PC-3 (cell line): Measurements from ENCODE around the gene VSX1. TPM values are rescaled to one million over a fixed set of nuclear protein-coding genes. Genes with fewer than 3 reads are reported as not detected.

Source experiments
- ATAC-seq: fragments of 200-7000 bp; cut with Tn5 transposase; 2 replicates; pipeline ENCODE4 v1.9.1; 2020; ENCODE audit warnings: mild to moderate bottlenecking, moderate library complexity
- Bru-seq: library from RNA; stranded (reverse); fragments of 400-500 nt; gene quantifications from one replicate; lab custom pipeline; 2021; lab: Mats Ljungman, UMichigan
- BruChase-seq, 2 experiments: library from RNA; stranded (reverse); fragments of 400-500 nt; gene quantifications; one replicate each; lab custom pipeline; 2021; lab: Mats Ljungman, UMichigan
- BruUV-seq: library from RNA; stranded (reverse); fragments of 400-500 nt; replicated peaks from 2 replicates; lab custom pipeline; 2021; lab: Mats Ljungman, UMichigan
- CTCF ChIA-PET: fragments of 300-600 bp; sonication (Branson Sonifier 250); formaldehyde crosslinking; loops from one replicate; lab custom pipeline; 2022; ENCODE audit warnings: antibody characterized with exemption; lab: Charles Lee
- POLR2A ChIA-PET: fragments of 300-600 bp; sonication (Branson Sonifier 250); formaldehyde crosslinking; loops from one replicate; lab custom pipeline; 2022; ENCODE audit warnings: antibody characterized with exemption; ENCODE audit not compliant: unreplicated experiment; lab: Charles Lee
- DNase-seq: peaks from one replicate; pipeline ENCODE4 v3.0.0-alpha.2; 2015
- H2AFZ ChIP-seq: fragments of 300-600 bp; sonication (generic); 2 replicates; pipeline ENCODE4 v1.6.0; 2016; ENCODE audit warnings: antibody characterized with exemption, low read length
- H3F3A ChIP-seq: fragments of 300-600 bp; sonication (generic); one replicate; pipeline ENCODE4 v1.6.0; 2017; ENCODE audit warnings: antibody characterized with exemption, low read length, control low read depth, mild to moderate bottlenecking; ENCODE audit not compliant: unreplicated experiment
- H3K27ac ChIP-seq: fragments of 300-600 bp; sonication (generic); 2 replicates; pipeline ENCODE4 v1.5.1; 2016; ENCODE audit warnings: mild to moderate bottlenecking, low read length
- H3K27me3 ChIP-seq: fragments of 300-600 bp; sonication (generic); 2 replicates; pipeline ENCODE4 v1.6.1; 2016; ENCODE audit warnings: low read length, mixed read lengths
- H3K36me3 ChIP-seq: fragments of 300-600 bp; sonication (generic); 2 replicates; pipeline ENCODE4 v1.6.1; 2016; ENCODE audit warnings: low read depth, mixed run types, low read length, mixed read lengths
- H3K4me1 ChIP-seq: fragments of 300-600 bp; sonication (generic); 2 replicates; pipeline ENCODE4 v1.5.1; 2016; ENCODE audit warnings: low read length; ENCODE audit not compliant: insufficient read depth
- H3K4me2 ChIP-seq: fragments of 300-600 bp; sonication (generic); 2 replicates; pipeline ENCODE4 v1.6.0; 2016; ENCODE audit warnings: low read length
- H3K4me3 ChIP-seq: fragments of 300-600 bp; sonication (generic); 2 replicates; pipeline ENCODE4 v1.5.1; 2016; ENCODE audit warnings: mild to moderate bottlenecking, low read length, mixed read lengths
- H3K79me2 ChIP-seq: fragments of 300-600 bp; sonication (generic); 2 replicates; pipeline ENCODE4 v1.6.1; 2017; ENCODE audit warnings: low read length, mixed read lengths
- H3K9ac ChIP-seq: fragments of 300-600 bp; sonication (generic); 2 replicates; pipeline ENCODE4 v1.6.0; 2016; ENCODE audit warnings: mild to moderate bottlenecking, low read length
- H3K9me2 ChIP-seq: fragments of 300-600 bp; sonication (generic); replicated peaks from 2 replicates; pipeline ENCODE4 v1.6.1; 2016; ENCODE audit warnings: mixed run types, low read length, mixed read lengths
- H3K9me3 ChIP-seq: fragments of 300-600 bp; sonication (generic); 2 replicates; pipeline ENCODE4 v1.6.1; 2016; ENCODE audit warnings: low read length, mixed read lengths
- H4K20me1 ChIP-seq: fragments of 300-600 bp; sonication (generic); 2 replicates; pipeline ENCODE4 v1.6.1; 2016; ENCODE audit warnings: low read length, mixed read lengths
- CTCF ChIP-seq: fragments of 300-600 bp; sonication (generic); conservative IDR thresholded peaks from 2 replicates; pipeline ENCODE4 v1.5.1; 2017; ENCODE audit warnings: antibody characterized with exemption, low read depth, mild to moderate bottlenecking, low read length
- EZH2 ChIP-seq: fragments of 300-600 bp; sonication (generic); IDR thresholded peaks from one replicate; pipeline ENCODE4 v1.6.1; 2017; ENCODE audit warnings: antibody characterized with exemption, mild to moderate bottlenecking, low read length; ENCODE audit not compliant: unreplicated experiment
- EZH2phosphoT487 ChIP-seq: fragments of 300-600 bp; sonication (generic); IDR thresholded peaks from 2 replicates; pipeline ENCODE4 v1.6.1; 2018; ENCODE audit warnings: mild to moderate bottlenecking, antibody characterized with exemption, low read length, borderline replicate concordance
- intact Hi-C: fragments of 100-400 bp; cut with micrococcal nuclease; formaldehyde crosslinking; loops from 2 replicates; pipeline ENCODE4 v1.9.0; 2023
- long read RNA-seq: library from polyadenylated mRNA; unstranded; transcript quantifications from one replicate; pipeline ENCODE4 v2.0.0, GENCODE V29; 2021; ENCODE audit not compliant: unreplicated experiment
- total RNA-seq: library from RNA; depleted of rRNA; stranded (reverse); fragments of >200 nt; gene quantifications from 2 replicates; pipeline ENCODE4 v1.2.3, GENCODE V29; 2014; rRNA removed

VSX1 gene
- total RNA-seq: not detected in 2 replicates
- percentile 10 among the genes with signal in this experiment for Bru-seq, nascent RNA
- percentile 6 among the genes with signal in this experiment for BruChase-seq, experiment 1, labeled RNA remaining after a 6-hour chase
- BruChase-seq, experiment 2, labeled RNA remaining after a 2-hour chase: not detected
- long read RNA-seq: 0 reads

GRCh38 chr20:25081730-25082497 is at the start of gene VSX1:
TSS of gene VSX1 (minus strand) at chr20:25082141. CDS start at chr20:25082096, 45 bp downstream.
- Histone ChIP-seq H3K4me1 (peaks cover 11% of the 10 kb centered on the region), H3K9me2 (no peaks in the 10 kb centered on the region), H3K36me3 (no peaks in the 10 kb centered on the region), H3K9ac (no peak within 1 kb of the TSS), H3K27ac (no peak within 1 kb of the TSS), H3K9me3 (no peaks in the 10 kb centered on the region), H3K4me3 (no peak within 1 kb of the TSS), H3K27me3 (peaks cover 6% of the 10 kb centered on the region; the same call in 1 of the 2 replicates), H3K79me2 (no peaks in the 10 kb centered on the region), H2AFZ (no peak within 1 kb of the TSS), H3F3A (no peaks in the 10 kb centered on the region), H3K4me2 (no peak within 1 kb of the TSS), H4K20me1 (no peaks in the 10 kb centered on the region)
- ChIA-PET POLR2A (no interaction called here), CTCF (no interaction called here)
- ATAC-seq (no peak), DNase-seq (no peak)
- no TSS peak for BruUV-seq
- TF ChIP-seq CTCF (no peak), EZH2 (no peak), EZH2phosphoT487 (no peak)
- intact Hi-C loops: no loop called here

DNA sequence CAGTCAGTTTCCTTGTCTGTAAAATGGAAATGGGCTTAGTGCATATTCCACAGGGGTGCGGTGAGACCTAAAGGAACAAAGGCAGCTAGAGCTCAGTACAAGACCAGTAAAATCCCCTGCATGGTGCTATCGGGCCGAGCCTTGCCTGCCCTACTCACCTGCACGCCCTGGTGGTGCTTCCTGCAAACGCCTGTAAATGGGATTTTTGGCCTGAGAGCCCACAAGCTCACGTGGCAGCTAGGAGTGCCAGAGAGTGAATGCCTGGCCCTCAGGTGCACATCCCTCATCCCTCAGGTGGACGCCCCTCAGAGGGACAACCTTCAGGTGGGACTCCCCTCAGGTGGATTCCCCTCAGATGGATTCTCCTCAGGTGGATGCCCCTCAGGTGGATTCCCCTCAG is 48.0 kb upstream of the VSX1 start:
- Histone ChIP-seq H3K9ac (no peak overlapping the region), H3K36me3 (no peaks in the 10 kb centered on the region), H3K9me2 (no peaks in the 10 kb centered on the region), H3K27me3 (no peaks in the 10 kb centered on the region), H4K20me1 (no peaks in the 10 kb centered on the region), H2AFZ (no peak overlapping the region), H3K4me1 (no peaks in the 10 kb centered on the region), H3F3A (no peaks in the 10 kb centered on the region), H3K27ac (no peak overlapping the region), H3K9me3 (no peaks in the 10 kb centered on the region), H3K4me3 (no peak overlapping the region), H3K4me2 (no peak overlapping the region), H3K79me2 (no peaks in the 10 kb centered on the region)
- DNase-seq (no peak), ATAC-seq (no peak)
- ChIA-PET POLR2A (no interaction called here), CTCF (interaction anchor here (0.6 kb wide), 1 partner anchor 137 kb away, joined by 3 read pairs; no protein-coding TSS in a partner anchor)
- intact Hi-C loops: loop anchor here (10.0 kb wide), 1 partner anchor 115 kb away; the partner anchor contains the start of gene PYGB
- TF ChIP-seq EZH2phosphoT487 (no peak), EZH2 (no peak), CTCF (no peak)
- BruUV-seq: no TSS peak
